NB4 (cell line): ENCODE data around the gene LAMA5.

Source experiments
- CTCF ChIP-seq: IDR thresholded peaks from one replicate; pipeline ENCODE4 v1.5.1; 2012; ENCODE audit warnings: low read depth, low read length
- POLR2A ChIP-seq: IDR thresholded peaks from 2 replicates; pipeline ENCODE4 v1.6.1; 2011; ENCODE audit warnings: mild to moderate bottlenecking; ENCODE audit not compliant: insufficient read length; ENCODE audit errors: extremely low read depth

- no peak for TF ChIP-seq CTCF
- TF ChIP-seq POLR2A = no peak
Observed at GRCh38 chr20:62372042-62372993, 5.2 kb upstream of the LAMA5 start.
